ENCODE measurements around the gene KIF23. TPM values are rescaled to one million over a fixed set of nuclear protein-coding genes. Genes with fewer than 3 reads are reported as not detected.
A peak's percentile ranks its signal among the peaks of the same experiment; 100 is the strongest.

The KIF23 gene
- total RNA-seq, 1 donor from 2014 or later = 0.70 TPM

DNA sequence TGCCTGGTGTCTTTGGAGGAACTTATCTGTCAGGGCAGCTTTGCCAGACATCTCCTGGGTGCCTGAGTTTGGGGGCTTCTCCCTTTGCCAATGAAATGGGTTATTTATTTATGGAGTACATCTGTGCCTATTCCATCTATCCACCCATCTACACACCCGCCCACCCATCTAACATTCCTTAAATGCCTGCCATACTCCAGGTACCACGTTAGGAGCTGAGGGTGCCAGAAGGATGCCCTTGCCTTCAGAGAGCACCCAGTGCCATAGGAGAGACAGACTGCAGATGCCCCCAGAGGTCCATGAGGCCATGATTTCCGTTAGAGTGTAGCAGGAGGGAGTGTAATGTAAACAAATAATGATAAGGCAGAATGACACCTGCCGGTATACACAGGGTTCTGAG, 21.8 kb upstream of the KIF23 start:
- intact Hi-C loops (cut with DNase I) = loop anchor here (10.0 kb wide), 1 partner anchor 118 kb away; no protein-coding TSS in a partner anchor
- ATAC-seq (ENCODE audit: poor library complexity) (no peak), DNase-seq (no peak)

DNA sequence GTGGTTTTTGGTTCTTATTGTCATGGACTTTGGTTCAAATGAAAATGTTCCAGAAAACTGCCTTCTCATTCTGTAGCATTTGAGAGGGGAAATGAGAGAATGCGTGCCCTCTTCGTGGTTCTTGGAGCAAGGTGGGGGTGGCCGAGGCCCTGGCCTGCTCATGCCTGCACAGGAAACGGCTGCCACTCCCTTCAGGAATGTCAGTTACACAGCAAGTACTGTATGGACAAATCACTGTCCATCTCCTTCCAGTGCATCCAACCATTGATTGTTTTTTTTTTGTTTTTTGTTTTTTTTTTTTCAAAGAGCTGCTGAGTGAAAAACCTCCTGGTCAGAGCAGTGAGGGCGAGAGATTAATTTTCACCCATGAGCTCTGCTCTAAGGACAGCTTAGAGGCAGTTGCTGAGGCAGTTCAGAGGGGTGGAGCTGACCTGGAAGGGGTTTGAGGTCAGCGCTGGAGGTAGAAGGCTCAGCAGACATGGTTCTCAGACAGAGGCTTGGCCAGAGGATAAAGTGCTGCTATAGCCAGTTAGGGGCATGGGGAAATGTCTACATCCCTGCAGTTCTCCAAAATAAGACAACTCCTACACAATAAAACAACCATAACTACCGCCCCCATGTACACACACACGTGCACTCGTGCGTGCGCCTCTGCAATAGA, 20.2 kb upstream of the KIF23 start:
- no peak for DNase-seq
- intact Hi-C loops (cut with DNase I) = loop anchor here (2.0 to 10.0 kb wide), 2 partner anchors 119 to 335 kb away; no protein-coding TSS in a partner anchor
- ATAC-seq (ENCODE audit: poor library complexity) = no peak

DNA sequence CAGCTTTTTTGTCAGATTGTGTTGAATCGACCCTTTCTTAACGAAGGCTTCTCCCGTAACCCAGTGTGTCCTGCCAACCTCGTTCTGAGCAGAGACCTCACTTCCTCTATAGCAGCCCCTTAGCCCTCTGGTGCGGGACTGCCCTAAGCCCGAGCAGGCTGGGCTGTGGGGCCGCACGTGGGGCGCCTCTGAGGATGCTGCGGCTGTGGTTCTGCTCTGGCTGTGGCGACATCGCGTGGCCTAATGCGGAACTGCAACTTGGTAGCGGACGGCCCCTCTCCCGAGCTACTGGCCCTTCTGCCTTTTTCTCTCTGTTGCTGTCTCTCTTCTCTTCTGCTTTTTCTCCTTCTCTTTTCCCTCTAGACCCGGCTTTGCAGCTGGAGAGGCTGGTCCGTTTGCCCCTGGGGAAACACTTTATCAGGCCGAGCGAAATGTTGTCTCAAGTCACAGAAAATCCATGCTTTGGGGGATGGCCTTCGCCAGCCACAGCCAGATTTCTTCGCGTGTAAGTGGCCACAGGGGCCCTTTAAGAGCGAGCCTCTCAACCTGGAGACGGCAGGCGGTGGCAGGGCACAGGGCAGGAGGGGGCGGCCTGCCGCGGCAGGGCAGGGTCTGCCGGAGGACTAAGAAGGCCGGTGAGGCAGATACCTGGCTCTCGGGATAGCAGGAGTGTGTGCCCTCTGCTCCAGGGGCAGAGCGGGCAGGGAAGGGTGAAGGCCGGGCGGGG, 19.4 kb upstream of the KIF23 start:
- intact Hi-C loops (cut with DNase I) = loop anchor here (2.0 to 10.0 kb wide), 2 partner anchors 120 to 336 kb away; no protein-coding TSS in a partner anchor
- DNase-seq (peak; percentile 90), ATAC-seq (ENCODE audit: poor library complexity) (peak; percentile 92)

DNA sequence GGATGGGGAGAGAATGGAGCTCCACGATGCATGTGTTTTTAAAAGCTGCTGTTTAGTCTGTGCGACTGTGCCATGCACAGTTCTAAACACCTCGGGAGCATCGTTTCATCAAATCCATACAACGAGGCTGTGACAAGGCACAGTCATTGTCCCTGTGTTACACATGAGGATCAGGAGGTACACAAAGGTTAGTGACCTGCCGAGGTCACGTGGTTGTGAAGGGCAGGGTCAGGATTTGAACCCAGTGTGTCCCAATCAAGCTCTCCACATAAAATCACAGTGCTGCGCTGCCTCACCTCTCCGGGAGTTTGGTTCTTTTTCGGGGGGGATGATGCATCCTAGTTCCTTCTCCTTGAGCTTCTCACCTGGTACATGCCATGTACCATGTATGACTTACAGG, 18.7 kb upstream of the KIF23 start:
- ATAC-seq (ENCODE audit: poor library complexity) (no peak), DNase-seq (no peak)
- intact Hi-C loops (cut with DNase I) = loop anchor here (2.0 to 10.0 kb wide), 2 partner anchors 121 to 337 kb away; no protein-coding TSS in a partner anchor

DNA sequence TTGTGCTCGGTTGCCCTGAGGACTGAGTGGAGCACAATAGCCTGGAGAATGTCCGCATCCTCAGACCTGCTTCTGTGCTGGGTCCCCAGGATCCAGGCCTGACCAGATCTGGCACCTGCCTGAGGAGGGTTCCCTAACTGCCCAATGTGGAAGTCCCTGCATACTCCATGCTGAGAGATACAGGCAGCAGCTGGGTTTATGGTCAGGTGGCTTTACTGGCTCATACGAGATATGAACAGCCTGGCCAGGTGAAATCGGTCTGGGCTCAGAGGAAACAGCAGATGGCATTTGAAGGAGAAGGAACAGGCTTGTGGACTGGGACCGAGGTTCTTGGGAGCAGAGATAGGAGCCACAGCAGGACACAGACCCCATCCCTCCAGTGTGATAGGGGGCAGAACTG, 18.2 kb upstream of the KIF23 start:
- ATAC-seq (ENCODE audit: poor library complexity) (no peak), DNase-seq (no peak)
- intact Hi-C loops (cut with DNase I) = loop anchor here (2.0 to 10.0 kb wide), 2 partner anchors 121 to 337 kb away; no protein-coding TSS in a partner anchor

DNA sequence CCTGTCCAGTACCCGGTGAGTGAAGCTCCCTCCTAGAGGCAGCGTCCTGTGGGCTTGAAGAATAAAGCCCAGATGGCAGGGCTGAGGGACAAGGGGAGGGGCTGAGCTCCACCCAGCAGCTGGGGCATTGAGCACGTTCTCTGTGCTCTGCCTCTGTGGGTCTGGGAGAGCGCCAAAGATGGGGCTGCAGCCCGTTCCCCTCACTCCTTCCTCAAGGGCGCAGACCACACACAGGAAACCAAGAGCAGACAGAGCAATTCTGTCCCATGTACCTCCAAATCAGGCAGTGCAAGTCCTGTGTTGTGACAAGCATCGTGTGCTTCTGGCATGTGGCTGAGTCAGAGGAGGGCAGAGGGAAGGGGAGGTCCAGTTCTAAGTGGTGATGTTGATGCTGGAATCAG, 15.7 kb upstream of the KIF23 start:
- ATAC-seq (ENCODE audit: poor library complexity) = no peak
- no peak for DNase-seq
- intact Hi-C loops (cut with DNase I) = loop anchor here (10.0 kb wide), 1 partner anchor 124 kb away; no protein-coding TSS in a partner anchor

DNA sequence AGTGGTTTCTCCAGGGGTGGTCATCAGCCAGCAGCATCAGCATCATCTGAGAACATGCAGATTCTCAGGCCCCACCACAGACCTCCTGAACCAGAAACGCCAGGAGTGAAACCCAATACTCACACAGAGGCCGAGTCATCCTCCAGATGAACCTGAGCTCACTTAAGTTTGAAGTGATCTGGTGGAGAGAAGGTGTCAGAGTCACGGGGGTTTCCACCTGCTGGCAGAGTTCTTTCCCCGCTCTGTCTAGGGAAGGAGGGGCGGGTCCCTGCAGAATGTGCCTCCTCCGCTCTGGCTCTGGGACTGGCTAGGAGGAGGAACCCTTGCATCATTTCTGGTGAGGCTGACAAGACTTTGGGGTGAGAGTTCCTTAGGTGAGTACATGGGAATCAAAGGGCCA, 13.3 kb upstream of the KIF23 start:
- intact Hi-C loops (cut with DNase I) = no loop called here
- ATAC-seq (ENCODE audit: poor library complexity) (no peak), DNase-seq (no peak)

DNA sequence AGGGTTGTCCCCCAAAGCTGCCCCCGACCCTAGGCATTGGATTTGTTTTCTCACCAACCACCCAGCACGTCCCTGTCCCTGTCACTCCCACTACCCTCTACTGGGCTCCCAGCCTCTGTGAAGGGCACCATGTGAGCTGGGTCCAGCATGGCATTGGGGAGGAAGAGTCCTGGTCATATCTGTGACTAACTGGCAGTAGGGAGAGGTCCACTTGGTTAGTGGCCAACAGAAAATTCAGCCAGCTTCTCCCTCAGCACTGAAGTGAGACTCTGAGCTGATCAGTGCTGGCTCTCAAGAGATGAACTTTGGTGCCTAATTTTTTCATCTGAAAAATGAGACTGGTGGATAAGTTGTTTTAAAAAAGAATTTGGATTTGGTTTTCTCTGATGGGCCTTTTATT, 11.3 kb upstream of the KIF23 start:
- ATAC-seq (ENCODE audit: poor library complexity) = no peak
- DNase-seq = no peak
- intact Hi-C loops (cut with DNase I) = no loop called here

DNA sequence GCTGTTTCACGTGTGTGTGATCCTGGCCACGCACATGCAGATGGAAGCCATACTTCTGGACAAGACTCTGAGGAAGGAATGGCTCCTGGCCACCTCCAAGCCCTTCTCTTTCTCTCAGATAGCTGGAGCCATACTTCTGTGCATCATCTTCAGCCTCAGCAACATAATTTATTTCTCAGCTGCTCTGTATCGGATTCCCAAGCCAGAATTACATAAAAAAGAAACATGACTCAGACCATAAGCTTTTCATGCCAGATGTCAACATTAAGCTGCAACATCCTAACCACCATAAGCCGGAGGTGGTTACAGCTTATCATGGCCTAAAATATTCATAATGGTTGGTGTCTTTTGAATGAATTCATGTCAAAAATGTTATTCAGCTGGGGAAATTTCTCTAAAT, 10.6 kb upstream of the KIF23 start:
- intact Hi-C loops (cut with DNase I) = no loop called here
- DNase-seq = no peak
- no peak for ATAC-seq (ENCODE audit: poor library complexity)

DNA sequence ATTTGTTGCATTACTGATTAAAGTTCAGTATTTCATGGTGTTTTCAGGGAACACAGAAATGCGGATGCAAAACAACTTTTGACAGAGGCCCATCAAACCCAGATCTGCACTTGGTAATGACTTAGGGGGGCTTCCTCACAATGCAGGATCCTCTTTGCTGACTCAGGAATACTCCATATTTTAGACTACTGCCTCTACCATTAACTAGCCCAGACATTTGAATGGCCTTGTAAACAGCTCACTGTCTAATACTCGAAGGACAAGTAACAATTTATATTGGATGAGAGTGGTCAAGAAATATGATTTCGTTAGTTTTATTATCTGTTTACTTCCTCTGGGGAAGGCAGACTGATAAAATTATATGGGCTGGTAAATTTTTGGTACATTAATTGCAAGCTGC, 9.0 kb upstream of the KIF23 start:
- ATAC-seq (ENCODE audit: poor library complexity) (no peak), DNase-seq (no peak)
- intact Hi-C loops (cut with DNase I) = no loop called here

DNA sequence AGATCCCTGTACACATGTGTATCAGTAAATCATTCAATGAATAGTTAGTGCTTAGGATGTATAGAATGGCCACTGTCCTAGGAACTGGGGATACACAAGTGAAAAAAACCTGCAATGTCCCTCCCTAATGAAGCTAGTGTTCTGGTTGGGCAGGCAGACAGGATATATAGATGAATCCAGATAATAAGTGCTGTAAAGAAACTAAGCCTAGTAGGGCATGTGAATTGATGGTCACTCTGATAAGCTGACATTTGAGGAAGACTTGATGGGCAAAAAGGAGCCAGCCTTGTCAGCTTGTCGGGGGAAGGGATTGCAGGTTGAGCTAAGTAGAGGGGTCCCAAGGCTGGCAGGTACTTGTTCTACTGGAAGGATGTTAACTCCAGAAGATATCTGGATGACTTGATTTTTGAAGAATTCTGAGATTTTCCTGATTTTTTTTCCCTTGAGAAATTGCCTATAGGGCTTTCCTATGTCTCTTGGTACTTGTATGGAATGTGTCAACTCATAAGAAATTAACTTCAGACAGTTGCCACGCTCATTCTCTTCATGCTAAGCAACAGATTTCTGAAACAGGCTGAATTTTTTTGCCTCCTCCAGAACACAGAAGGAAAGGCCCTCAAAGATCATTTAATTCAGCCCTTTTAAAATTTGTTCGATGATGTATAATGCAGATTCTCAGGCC, 6.3 kb upstream of the KIF23 start:
- DNase-seq (no peak), ATAC-seq (ENCODE audit: poor library complexity) (no peak)
- intact Hi-C loops (cut with DNase I) = no loop called here

DNA sequence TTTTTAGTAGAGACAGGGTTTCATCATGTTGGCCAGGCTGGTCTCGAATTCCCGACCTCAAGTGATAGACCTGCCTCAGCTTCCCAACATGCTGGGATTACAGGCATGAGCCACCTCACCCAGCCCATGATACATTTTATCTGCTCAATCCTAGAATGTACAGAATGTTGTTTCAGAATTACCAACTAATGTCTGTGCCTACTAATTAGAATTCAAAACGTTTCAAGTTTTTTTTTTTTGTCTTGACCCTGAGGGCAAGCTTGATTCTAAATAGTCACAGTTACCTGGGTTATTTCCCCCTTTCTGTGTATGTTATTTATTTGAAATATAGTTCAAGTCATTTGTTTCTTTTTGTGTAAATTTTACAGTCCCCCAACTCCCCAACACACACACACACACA, 5.3 kb upstream of the KIF23 start:
- intact Hi-C loops (cut with DNase I) = no loop called here
- ATAC-seq (ENCODE audit: poor library complexity) = no peak

DNA sequence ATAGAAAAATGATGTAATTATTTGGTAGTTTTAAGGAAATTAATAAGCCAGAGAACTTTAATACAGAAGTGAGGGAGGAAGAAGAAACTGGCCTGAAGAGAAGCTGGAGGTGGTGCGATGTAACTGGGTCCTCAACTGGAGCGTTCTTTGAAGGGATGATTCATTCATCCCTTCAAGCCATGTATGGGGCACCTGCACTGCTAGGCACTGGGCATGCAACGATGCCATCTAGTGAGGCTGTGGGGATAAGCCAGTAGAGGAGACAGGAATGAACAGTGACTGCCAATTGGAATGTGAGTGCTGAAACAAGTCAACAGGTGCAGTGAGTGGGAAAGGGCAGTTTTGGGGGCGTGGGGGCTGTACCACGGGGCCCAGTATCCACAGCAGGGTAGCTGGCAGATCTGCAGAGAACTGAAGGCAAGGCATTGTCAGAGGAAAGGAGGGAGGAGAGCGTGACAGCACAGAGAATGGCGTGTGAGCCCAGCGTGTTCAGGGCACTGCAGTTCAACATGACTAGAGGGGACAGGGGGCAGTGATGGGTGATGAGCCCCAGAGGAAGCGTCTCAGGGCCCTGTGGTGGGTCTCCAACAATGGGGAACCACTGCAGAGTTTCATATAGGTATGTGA, 3.8 kb upstream of the KIF23 start:
- DNase-seq = no peak
- ATAC-seq (ENCODE audit: poor library complexity) = no peak
- intact Hi-C loops (cut with DNase I) = no loop called here

More for the DNA sequence above, 5.3 kb upstream of the KIF23 start:
- no peak for DNase-seq

DNA sequence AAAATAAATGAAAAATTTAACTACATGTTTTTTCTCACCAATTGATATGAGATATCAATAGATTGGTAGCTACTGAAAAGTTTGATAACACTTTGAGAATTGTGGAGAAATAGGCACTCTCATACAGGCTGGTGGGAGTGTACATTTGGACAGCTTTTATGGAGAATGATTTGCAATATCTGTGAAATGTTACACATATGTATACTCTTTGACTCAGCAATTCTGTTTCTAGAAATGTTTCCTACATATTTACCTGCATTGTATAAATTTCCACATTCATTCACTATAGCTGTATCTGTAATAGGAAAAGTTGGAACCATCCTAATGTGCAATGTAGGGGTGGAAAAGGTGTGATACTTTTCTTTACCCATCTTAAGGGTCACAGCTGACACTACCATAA, 1.9 kb upstream of the KIF23 start:
- ATAC-seq (ENCODE audit: poor library complexity) (no peak), DNase-seq (no peak)
- intact Hi-C loops (cut with DNase I) = no loop called here

DNA sequence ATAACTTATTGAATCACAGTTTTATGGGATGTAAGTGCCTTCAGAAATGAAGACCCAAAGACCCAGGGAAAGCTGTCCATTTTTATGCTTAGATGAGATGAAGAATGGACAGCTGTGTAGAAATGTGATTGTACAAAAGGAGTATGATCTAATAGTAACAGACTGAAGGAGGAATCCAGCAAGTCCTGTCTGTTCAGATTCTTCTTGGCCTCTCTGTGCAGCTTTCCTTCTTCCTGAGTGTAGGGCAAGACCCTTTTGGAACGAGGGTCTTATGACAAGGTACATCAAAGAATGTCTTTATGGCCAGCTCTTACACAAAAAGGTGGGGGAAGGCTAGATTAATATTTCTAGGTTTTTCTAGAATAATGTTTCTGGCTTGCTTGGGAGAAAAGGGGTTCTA, 1.4 kb upstream of the KIF23 start:
- DNase-seq = no peak
- no peak for ATAC-seq (ENCODE audit: poor library complexity)
- intact Hi-C loops (cut with DNase I) = no loop called here

DNA sequence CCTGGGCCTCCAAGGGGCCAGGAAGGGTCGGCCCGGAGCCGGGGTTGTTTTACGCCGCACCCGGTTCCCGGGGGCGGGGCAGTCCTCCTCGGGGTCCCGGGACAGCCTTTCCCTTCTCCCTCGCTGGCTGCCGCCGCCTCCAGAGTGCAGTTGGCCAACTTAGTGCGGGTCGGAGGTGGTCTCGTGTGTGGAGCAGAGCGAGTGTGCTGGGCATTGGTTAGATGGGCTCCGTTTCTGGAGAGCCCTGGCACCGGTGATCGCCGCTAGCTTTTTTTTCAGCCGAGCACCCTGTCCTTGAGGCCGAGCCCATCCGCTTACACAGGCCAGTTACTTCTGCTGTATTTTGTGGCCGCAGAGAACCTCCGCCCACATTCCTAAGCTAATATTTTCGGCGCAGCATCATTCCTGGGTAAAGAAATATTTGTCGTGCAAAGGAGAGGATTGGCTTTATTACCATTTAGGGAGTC, 585 bp downstream of the KIF23 start:
- DNase-seq (peak; percentile 46), ATAC-seq (ENCODE audit: poor library complexity) (peak; percentile 65)
- intact Hi-C loops (cut with DNase I) = no loop called here

DNA sequence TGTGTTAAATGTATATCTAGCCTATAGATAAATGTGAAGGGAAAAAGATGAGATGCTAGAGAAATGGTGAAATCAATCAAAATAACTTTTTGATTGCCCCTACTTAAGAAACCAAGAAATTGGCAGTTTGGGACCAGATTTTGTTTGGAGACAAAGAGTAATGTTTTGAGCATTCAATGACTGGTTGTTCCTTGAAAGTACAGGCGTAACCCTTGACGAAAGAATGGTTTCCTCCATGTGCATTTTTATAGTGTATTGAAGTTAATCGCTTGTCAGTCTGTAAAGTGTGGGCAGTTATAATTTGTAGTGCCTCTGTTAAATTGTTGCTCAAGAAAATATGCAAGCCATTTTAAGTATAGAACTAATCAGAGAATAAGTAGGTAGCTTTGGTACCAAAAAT, 1.2 kb downstream of the KIF23 start:
- DNase-seq (no peak), ATAC-seq (ENCODE audit: poor library complexity) (no peak)
- intact Hi-C loops (cut with DNase I) = no loop called here

DNA sequence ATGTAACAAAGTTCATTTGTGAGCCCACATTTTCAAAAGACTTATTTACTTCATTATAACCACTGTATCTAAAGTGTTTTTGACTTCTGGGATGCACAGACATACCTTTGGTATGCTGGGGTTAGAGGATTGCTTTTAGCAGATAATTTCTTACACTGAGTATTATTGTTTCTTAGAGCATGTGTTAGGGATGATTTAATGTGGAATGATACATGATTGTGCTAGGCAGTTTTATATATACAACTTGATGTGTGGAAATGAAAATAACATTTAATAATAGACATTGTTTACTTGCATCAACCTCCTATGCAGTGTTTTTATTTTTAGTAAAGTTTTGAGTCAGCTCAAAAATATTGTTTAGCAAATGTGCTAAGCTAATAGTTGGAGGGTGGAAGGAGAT, 3.4 kb downstream of the KIF23 start:
- ATAC-seq (ENCODE audit: poor library complexity) (no peak), DNase-seq (no peak)
- intact Hi-C loops (cut with DNase I) = no loop called here

DNA sequence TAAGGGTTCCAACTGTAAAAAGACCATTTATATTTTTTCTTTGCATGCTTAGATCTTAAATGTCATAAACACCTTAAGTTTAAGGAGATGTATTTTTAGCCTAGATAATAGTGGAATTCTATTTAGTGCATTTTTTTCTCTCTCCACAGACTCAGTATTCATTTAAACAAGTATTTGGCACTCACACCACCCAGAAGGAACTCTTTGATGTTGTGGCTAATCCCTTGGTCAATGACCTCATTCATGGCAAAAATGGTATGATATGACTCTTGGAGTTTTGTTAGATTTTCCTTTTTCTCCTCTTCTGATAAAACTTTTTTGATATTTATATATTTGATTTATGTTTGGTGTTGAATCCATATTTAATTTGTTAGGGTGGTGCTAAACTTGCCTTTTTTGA, 7.3 kb downstream of the KIF23 start:
- intact Hi-C loops (cut with DNase I) = no loop called here
- ATAC-seq (ENCODE audit: poor library complexity) = no peak

More for the DNA sequence above, 7.3 kb downstream of the KIF23 start:
- no peak for DNase-seq

Measured in Right ventricle myocardium superior (tissue), 1 donor.